HepG2 (cell line): ENCODE measurements around the gene CCR3. TPM values are rescaled to one million over a fixed set of nuclear protein-coding genes. Genes with fewer than 3 reads are reported as not detected.

Experiments
- ATAC-seq: fragments of 200-7000 bp; cut with Tn5 transposase; 3 replicates; pipeline ENCODE4 v1.9.1; 2020; ENCODE audit warnings: mild to moderate bottlenecking, moderate library complexity
- BruUV-seq: library from RNA; stranded (reverse); fragments of 400-500 nt; replicated peaks from 2 replicates; lab custom pipeline; 2021; lab: Mats Ljungman, UMichigan
- CTCF ChIA-PET: fragments of 300-600 bp; formaldehyde crosslinking; extraction: SDS; loops from one replicate; lab custom pipeline; 2021; ENCODE audit warnings: low total read pairs, inconsistent platforms, low intra/inter-chr PET ratio; lab: Yijun Ruan, JAX
- POLR2A ChIA-PET: fragments of 350-600 bp; sonication (Branson Sonifier 250); formaldehyde crosslinking; loops from one replicate; lab custom pipeline; 2020; ENCODE audit warnings: antibody characterized with exemption, inconsistent platforms; lab: Yijun Ruan, JAX
- DNase-seq: peaks from one replicate; pipeline ENCODE4 v3.0.0-alpha.2; 2015; ENCODE audit warnings: low spot score
- FAIRE-seq: peaks from 3 replicates; lab custom pipeline; 2011; peaks lifted over from hg19 to GRCh38; lab: Jason Lieb, UNC
- H2AFZ ChIP-seq: one replicate; pipeline ENCODE4 v1.6.1; 2011; ENCODE audit warnings: low read length, inconsistent platforms
- H3K27ac ChIP-seq: fragments of 300-600 bp; 3 replicates; pipeline ENCODE4 v1.8.0; 2011; ENCODE audit warnings: mixed run types, mild to moderate bottlenecking, mixed read lengths, low read length, inconsistent platforms; ENCODE audit not compliant: insufficient read depth; ENCODE audit errors: extremely low read length
- H3K27me3 ChIP-seq, 2 experiments: fragments of 200-600 bp in 1 of 2; 2 replicates in 1 of 2; 3 replicates in 1 of 2; pipeline versions ENCODE4 v1.6.0 to v1.8.0; 2011; ENCODE audit warnings: low read length in 2 of 2, mild to moderate bottlenecking in 2 of 2, moderate library complexity in 2 of 2, inconsistent platforms in 1 of 2; ENCODE audit not compliant: insufficient read depth in 2 of 2, control insufficient read depth in 1 of 2
- H3K36me3 ChIP-seq, 2 experiments: fragments of 200-600 bp in 1 of 2; replicated peaks in 1 of 2; 2 replicates in 1 of 2; 3 replicates in 1 of 2; pipeline versions ENCODE4 v1.5.1 to v1.8.0; 2011; ENCODE audit warnings: low read length in 2 of 2, inconsistent platforms in 1 of 2; ENCODE audit not compliant: insufficient read depth in 2 of 2, control insufficient read depth in 1 of 2
- H3K4me1 ChIP-seq: 2 replicates; pipeline ENCODE4 v1.5.1; 2012; ENCODE audit warnings: low read length, inconsistent platforms; ENCODE audit not compliant: insufficient read depth
- H3K4me2 ChIP-seq: 2 replicates; pipeline ENCODE4 v1.6.0; 2011; ENCODE audit warnings: low read depth, low read length, inconsistent platforms
- H3K4me3 ChIP-seq, 3 experiments: fragments of 200-600 bp in 1 of 3; sonication (generic), shearing (Covaris generic) in 1 of 3; replicated peaks in 1 of 3; 2 replicates each; pipeline ENCODE4 v1.5.1; 2011 to 2016; ENCODE audit warnings: low read length in 3 of 3, inconsistent platforms in 2 of 3, low read depth in 2 of 3, mild to moderate bottlenecking in 2 of 3, control low read depth in 1 of 3, mixed read lengths in 1 of 3; ENCODE audit not compliant: insufficient read depth in 1 of 3
- H3K79me2 ChIP-seq: one replicate; pipeline ENCODE4 v1.6.1; 2011; ENCODE audit warnings: low read length, inconsistent platforms; ENCODE audit not compliant: insufficient read depth
- H3K9ac ChIP-seq: 2 replicates; pipeline ENCODE4 v1.6.0; 2011; ENCODE audit warnings: mild to moderate bottlenecking, low read depth, low read length, inconsistent platforms; ENCODE audit not compliant: insufficient read depth
- H3K9me3 ChIP-seq: 2 replicates; pipeline ENCODE4 v1.5.1; 2012; ENCODE audit warnings: mild to moderate bottlenecking, low read length
- H4K20me1 ChIP-seq: 2 replicates; pipeline ENCODE4 v1.6.0; 2011; ENCODE audit warnings: inconsistent platforms, mild to moderate bottlenecking, low read length, moderate library complexity; ENCODE audit not compliant: insufficient read depth
- ADNP ChIP-seq: sonication (generic); formaldehyde crosslinking; IDR thresholded peaks from 2 replicates; pipeline ENCODE4 v1.4.0; 2020; ENCODE audit warnings: missing genetic modification reagents
- CENPT ChIP-seq: sonication (generic); formaldehyde crosslinking; IDR thresholded peaks from 2 replicates; pipeline ENCODE4 v1.8.0; 2022; ENCODE audit warnings: low read depth, mild to moderate bottlenecking, moderate library complexity, missing genetic modification reagents
- DNMT1 ChIP-seq: sonication (generic); formaldehyde crosslinking; IDR thresholded peaks from 2 replicates; pipeline ENCODE4 v1.5.1; 2020; ENCODE audit warnings: mild to moderate bottlenecking, missing genetic modification reagents
- HDAC2 ChIP-seq: sonication (generic); formaldehyde crosslinking; IDR thresholded peaks from 2 replicates; pipeline ENCODE4 v1.4.0; 2020; ENCODE audit warnings: missing genetic modification reagents
- MEIS1 ChIP-seq: sonication (generic); formaldehyde crosslinking; IDR thresholded peaks from 2 replicates; pipeline ENCODE4 v1.9.0; 2021; ENCODE audit warnings: mild to moderate bottlenecking, missing genetic modification reagents, moderate library complexity, borderline replicate concordance
- MTA1 ChIP-seq: sonication (generic); formaldehyde crosslinking; IDR thresholded peaks from 2 replicates; pipeline ENCODE4 v1.4.0; 2020; ENCODE audit warnings: missing genetic modification reagents, mild to moderate bottlenecking, borderline replicate concordance
- NFYB ChIP-seq: sonication (generic); formaldehyde crosslinking; IDR thresholded peaks from 2 replicates; pipeline ENCODE4 v1.4.0; 2020; ENCODE audit warnings: missing genetic modification reagents
- PCBP2 ChIP-seq: fragments of 200-400 bp; formaldehyde crosslinking; optimal IDR thresholded peaks from 2 replicates; pipeline ENCODE3; 2018; ENCODE audit warnings: low read length, low read depth; ENCODE audit not compliant: poor library complexity, severe bottlenecking
- PITX1 ChIP-seq: sonication (generic); formaldehyde crosslinking; IDR thresholded peaks from 2 replicates; pipeline ENCODE4 v1.5.1; 2020; ENCODE audit warnings: mild to moderate bottlenecking, missing genetic modification reagents
- SMAD9 ChIP-seq: sonication (generic); formaldehyde crosslinking; IDR thresholded peaks from 2 replicates; pipeline ENCODE4 v1.5.1; 2020; ENCODE audit warnings: mild to moderate bottlenecking, missing genetic modification reagents
- TFDP1 ChIP-seq: IDR thresholded peaks from 2 replicates; pipeline ENCODE4 v1.6.1; 2016; ENCODE audit warnings: missing compliant biosample characterization, missing genetic modification reagents, borderline replicate concordance
- ZFP1 ChIP-seq: IDR thresholded peaks from 2 replicates; pipeline ENCODE4 v1.6.1; 2016
- ZNF292 ChIP-seq: sonication (generic); formaldehyde crosslinking; IDR thresholded peaks from 2 replicates; pipeline ENCODE4 v1.8.1; 2022; ENCODE audit warnings: mild to moderate bottlenecking, low read depth, missing genetic modification reagents, borderline replicate concordance
- ZNF562 ChIP-seq: sonication (generic); formaldehyde crosslinking; IDR thresholded peaks from 2 replicates; pipeline ENCODE4 v1.8.0; 2022; ENCODE audit warnings: missing genetic modification reagents, borderline replicate concordance
- ZNF777 ChIP-seq: sonication (generic); formaldehyde crosslinking; IDR thresholded peaks from 2 replicates; pipeline ENCODE4 v1.4.0; 2020; ENCODE audit warnings: missing genetic modification reagents
- WGBS: methylation state at CpG from one replicate; pipeline ENCODE4 v1.1.6; 2017; ENCODE audit warnings: low lambda C conversion rate; 5-methylcytosine and 5-hydroxymethylcytosine counted together
- in situ Hi-C: cut with HindIII; loops from 2 replicates; pipeline ENCODE4 v1.10.0; 2017; ENCODE audit warnings: low pct_unique_long_range_greater_than_20kb; ENCODE audit not compliant: extremely low pct_ligation_motif_present
- intact Hi-C: fragments of 100-400 bp; cut with micrococcal nuclease; formaldehyde crosslinking; loops from one replicate; pipeline ENCODE4 v1.10.0; 2022; ENCODE audit not compliant: unreplicated experiment
- polyA plus RNA-seq, 8 experiments: library from polyadenylated mRNA; depleted of rRNA in 3 of 8; stranded (reverse) in 7 of 8; unstranded in 1 of 8; fragments of >200 nt; fragmentation: Illumina TruSeq in 4 of 8; extraction: Trizol in 4 of 8; gene quantifications; 2 replicates each; pipeline versions ENCODE4 v1.2.1 to v1.2.3, GENCODE V29; 2011 to 2016; ENCODE audit warnings: low read depth in 4 of 8, missing spikeins in 1 of 8, mixed read lengths in 1 of 8; ENCODE audit not compliant: insufficient read depth in 1 of 8
- total RNA-seq, 5 experiments: library from RNA; depleted of rRNA; stranded (reverse); fragments of >200 nt; fragmentation: Illumina TruSeq; extraction: Trizol; gene quantifications; 2 replicates each; pipeline ENCODE4 v1.2.3, GENCODE V29; 2016; ENCODE audit warnings: low read depth in 1 of 5
- TF ChIP-seq, protein P1 (sequence below): sonication (generic); formaldehyde crosslinking; IDR thresholded peaks from 2 replicates; pipeline ENCODE4 v1.4.0; 2020; ENCODE audit warnings: missing genetic modification reagents

The CCR3 gene
- total and polyA plus RNA-seq, 2 of the 13 experiments (the other 11 are each of a cell fraction or from before 2014, with no cell fraction given) = not detected

DNA sequence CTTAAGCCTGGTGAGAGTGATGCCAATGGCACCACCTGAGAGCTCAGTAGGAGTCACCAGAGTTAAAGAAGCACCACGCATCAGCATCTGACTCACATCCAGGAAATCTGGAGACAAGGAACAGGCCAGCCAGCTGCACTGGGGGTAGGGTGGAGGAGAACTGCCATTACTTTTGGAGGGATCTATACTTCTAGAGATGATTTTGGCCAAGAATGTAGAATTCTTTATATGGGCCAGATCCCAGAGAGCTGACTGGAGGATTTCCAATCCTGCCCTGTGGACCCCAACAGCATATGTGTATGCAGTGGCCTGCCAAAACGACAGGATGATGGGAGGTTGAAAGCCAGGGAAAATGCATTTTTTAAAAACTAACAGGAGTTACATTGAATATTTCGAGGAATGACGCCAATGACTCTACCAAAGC, 29.8 kb downstream of the CCR3 start:
- WGBS = 0% methylated on average over 4 of the region's 4 CpGs
- ChIA-PET POLR2A (no interaction called here), CTCF (no interaction called here)
- TF ChIP-seq PCBP2 = no peak
- no peak for TF ChIP-seq MEIS1 (CRISPR knock-in tag)
- no peak for TF ChIP-seq DNMT1
- TF ChIP-seq MTA1 (CRISPR knock-in tag) = no peak
- TF ChIP-seq HDAC2 (CRISPR knock-in tag) = no peak
- TF ChIP-seq ZNF292 (CRISPR knock-in tag) = no peak
- no peak for TF ChIP-seq PITX1 (CRISPR knock-in tag)
- TF ChIP-seq TFDP1 (CRISPR knock-in tag) = no peak
- no peak for TF ChIP-seq ADNP (CRISPR knock-in tag)
- no peak for TF ChIP-seq SMAD9 (CRISPR knock-in tag)
- TF ChIP-seq, protein P1, sequence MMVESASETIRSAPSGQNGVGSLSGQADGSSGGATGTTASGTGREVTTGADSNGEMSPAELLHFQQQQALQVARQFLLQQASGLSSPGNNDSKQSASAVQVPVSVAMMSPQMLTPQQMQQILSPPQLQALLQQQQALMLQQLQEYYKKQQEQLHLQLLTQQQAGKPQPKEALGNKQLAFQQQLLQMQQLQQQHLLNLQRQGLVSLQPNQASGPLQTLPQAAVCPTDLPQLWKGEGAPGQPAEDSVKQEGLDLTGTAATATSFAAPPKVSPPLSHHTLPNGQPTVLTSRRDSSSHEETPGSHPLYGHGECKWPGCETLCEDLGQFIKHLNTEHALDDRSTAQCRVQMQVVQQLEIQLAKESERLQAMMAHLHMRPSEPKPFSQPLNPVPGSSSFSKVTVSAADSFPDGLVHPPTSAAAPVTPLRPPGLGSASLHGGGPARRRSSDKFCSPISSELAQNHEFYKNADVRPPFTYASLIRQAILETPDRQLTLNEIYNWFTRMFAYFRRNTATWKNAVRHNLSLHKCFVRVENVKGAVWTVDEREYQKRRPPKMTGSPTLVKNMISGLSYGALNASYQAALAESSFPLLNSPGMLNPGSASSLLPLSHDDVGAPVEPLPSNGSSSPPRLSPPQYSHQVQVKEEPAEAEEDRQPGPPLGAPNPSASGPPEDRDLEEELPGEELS (CRISPR knock-in tag) = no peak
- no peak for TF ChIP-seq ZNF562 (CRISPR knock-in tag)
- TF ChIP-seq ZNF777 (CRISPR knock-in tag) = no peak
- TF ChIP-seq NFYB (CRISPR knock-in tag) = no peak
- TF ChIP-seq ZFP1 (CRISPR knock-in tag) = no peak
- TF ChIP-seq CENPT (CRISPR knock-in tag) = no peak
- no peak for DNase-seq
- no peaks in the 10 kb centered on the region for H3K4me1 ChIP-seq
- no peaks in the 10 kb centered on the region for H4K20me1 ChIP-seq
- intact Hi-C loops (no loop called here), in situ Hi-C loops (no loop called here)
- H3K79me2 ChIP-seq = no peaks in the 10 kb centered on the region
- H2AFZ ChIP-seq = no peak overlapping the region
- peaks cover 0 to 6% of the 10 kb centered on the region in 2 experiments; a peak in 2 of 5 replicates for H3K27me3 ChIP-seq
- FAIRE-seq = no peak
- no TSS peak for BruUV-seq
- no peak for ATAC-seq
- no peak overlapping the region for H3K9ac ChIP-seq
- H3K4me3 ChIP-seq = no peak overlapping the region
- no peak overlapping the region for H3K27ac ChIP-seq
- H3K9me3 ChIP-seq = no peaks in the 10 kb centered on the region
- no peaks in the 10 kb centered on the region for H3K36me3 ChIP-seq
- H3K4me2 ChIP-seq = no peak overlapping the region
